ENCODE results near the gene C5orf58. TPM values are rescaled to one million over a fixed set of nuclear protein-coding genes. Genes with fewer than 3 reads are reported as not detected.
"Not testable (repeated sequence)": the region's sequence is repeated elsewhere in the genome, so short reads cannot be mapped to it uniquely, and the experiment has no call there.

The C5orf58 gene
- total RNA-seq, 1 experiment from 2014 or later: not detected

DNA sequence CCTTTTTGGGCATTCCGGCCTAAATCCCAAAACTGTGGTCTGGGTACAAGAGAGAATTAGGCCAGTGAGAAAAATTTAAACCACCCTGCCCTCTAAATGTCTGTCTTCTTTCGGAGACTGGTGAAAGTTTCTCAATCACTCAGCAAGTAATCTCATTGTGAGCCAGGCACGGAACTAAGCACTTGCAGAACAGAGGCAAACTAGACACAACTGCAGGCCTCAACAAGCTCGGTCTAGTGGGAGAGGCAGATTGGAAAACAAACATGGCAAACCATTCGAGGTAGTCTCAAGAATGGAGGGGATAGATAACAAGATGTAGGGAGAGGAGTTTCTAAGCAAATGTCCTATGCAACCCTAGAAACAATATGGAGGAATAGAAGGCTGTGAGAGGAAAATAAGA, 8.9 kb upstream of the C5orf58 start:
- DNase-seq (ENCODE audit: low spot score): no peak

DNA sequence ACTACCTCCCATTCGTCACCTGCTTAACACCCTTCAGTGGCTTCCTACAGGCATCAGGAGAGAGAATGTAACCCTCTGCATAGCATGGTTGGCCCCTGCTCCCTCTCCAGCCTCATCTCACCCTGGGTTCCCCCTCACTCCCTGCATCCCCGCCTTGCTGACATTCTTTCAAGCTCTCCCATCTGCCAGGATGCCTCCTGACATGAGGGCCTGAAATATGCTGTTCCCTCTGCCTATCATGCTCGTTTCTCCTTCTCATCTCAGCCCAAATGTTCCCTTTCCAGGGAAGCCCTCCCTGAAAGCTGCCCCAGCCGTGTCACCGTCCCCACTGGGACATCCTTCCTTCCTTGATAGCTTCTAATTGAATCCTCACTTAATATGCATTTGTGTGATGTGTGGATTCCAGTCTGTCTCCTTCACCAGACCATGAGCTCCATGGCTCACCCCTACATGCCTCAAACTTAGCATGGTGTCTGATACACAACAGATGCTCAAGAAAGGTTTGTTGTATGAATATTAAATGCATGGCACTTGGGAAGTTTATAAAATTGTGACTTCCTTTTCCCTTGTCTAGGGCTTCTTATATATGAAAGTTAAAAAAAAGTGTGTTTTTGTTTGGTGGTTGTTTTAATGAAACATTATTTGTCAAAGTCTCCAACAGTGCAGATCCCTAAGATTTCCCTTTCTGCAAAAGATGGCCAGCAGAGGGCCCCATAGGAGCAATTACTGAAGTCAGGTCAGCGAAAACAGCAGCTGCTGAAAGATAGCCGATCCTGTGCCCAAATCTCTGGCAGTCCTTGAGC, 7.3 kb upstream of the C5orf58 start:
- peak; percentile 64 for DNase-seq (ENCODE audit: low spot score)

DNA sequence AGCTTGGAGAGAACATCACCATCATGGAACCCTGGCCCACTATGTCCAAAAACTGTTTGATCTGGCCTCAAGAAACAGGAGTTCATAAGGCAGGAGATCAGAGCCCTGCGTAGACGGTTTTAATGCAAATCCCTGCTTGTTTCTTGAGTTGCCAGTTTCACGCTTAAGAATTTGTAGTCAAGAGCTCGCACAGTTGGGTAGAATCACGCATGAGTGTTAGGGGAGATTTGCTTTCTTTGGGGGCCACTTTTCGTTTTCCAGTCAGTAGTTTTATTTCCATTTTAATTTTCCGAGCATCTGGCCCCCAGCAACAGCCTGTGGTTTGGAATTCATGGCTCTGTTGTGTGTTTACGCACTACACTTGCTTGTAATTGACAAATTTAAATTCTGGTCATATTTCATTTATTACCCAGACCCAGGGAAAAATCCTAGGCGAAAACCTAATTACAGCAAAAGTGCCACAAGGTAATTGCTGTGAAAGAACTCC, 6.6 kb upstream of the C5orf58 start:
- no peak for DNase-seq (ENCODE audit: low spot score)

DNA sequence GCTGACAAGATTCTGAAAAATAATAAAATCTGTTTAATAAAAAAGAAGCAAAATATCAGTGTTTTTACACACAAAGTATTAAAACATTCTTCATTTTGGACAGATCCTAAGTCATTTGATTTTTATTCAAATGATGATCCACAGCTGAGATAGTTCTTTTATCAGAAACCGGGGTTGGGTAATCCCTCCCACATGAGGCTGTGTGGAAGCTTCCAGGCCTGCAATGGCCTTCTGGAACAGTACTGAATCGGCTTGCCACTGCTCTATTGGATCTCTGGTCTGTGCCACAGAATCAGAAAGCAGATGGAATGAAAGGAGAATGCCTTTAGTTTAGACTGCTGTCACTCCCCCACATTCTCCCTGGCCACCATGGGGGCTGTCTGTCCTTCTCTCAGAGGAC, 6.1 kb upstream of the C5orf58 start:
- DNase-seq (ENCODE audit: low spot score): no peak

DNA sequence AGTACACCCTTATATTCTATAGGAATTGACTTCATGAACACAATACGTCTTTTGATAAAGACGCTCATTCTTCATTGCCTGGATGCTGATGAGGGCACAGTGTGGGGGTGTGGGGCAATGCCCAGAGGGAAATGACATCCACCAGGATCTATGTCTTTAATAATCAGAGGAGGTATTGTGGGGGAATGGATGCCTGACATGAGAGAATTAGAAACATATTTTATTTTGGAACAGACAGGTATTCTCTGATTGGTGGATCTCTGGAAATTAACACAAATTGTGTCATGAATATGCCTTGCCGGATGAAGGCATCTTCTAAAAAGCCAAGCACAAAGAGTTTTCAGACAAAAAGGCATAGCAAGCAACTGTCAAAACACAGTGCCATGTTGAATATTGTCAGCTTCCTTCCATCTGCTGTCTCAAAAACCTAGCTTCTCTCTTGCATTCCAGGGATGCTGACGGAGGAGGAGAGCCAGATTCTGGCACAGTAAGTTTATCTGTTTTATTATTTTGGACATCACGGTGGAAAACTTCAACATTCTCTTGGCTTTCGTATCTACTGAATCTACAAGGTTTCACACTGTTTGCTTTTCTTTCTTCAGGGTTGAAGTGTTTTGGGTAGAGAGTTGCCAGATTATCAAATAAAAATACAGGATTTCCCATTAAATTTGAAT, 3.9 kb upstream of the C5orf58 start:
- no peak for DNase-seq (ENCODE audit: low spot score)

DNA sequence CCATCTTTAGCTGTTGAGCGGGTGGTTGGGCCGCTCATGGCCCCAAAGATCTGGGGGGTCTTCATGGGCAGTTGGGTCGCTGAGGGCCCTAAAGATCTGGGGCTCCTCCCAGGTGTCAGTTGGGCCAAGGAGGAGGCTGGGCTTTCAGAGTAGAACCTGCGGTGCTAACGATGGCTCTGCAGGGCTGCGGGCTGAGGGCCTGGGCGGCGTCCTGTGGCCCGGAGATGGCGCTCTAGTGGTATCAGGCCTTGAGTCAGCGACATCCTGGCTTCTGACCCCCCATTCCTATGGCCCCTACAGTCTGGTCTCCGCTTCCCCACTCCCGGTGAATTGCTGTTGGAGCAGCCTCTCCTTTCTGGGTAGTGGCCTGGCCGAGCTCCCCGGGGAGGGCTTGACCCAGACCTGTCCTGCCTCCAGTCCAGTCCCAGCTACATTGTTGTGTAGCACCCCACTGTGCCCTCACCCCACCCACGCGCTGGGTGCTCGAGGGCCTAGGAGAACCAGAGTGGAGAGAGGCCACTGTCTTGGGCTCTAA, 640 bp downstream of the C5orf58 start:
- DNase-seq (ENCODE audit: low spot score): no peak

DNA sequence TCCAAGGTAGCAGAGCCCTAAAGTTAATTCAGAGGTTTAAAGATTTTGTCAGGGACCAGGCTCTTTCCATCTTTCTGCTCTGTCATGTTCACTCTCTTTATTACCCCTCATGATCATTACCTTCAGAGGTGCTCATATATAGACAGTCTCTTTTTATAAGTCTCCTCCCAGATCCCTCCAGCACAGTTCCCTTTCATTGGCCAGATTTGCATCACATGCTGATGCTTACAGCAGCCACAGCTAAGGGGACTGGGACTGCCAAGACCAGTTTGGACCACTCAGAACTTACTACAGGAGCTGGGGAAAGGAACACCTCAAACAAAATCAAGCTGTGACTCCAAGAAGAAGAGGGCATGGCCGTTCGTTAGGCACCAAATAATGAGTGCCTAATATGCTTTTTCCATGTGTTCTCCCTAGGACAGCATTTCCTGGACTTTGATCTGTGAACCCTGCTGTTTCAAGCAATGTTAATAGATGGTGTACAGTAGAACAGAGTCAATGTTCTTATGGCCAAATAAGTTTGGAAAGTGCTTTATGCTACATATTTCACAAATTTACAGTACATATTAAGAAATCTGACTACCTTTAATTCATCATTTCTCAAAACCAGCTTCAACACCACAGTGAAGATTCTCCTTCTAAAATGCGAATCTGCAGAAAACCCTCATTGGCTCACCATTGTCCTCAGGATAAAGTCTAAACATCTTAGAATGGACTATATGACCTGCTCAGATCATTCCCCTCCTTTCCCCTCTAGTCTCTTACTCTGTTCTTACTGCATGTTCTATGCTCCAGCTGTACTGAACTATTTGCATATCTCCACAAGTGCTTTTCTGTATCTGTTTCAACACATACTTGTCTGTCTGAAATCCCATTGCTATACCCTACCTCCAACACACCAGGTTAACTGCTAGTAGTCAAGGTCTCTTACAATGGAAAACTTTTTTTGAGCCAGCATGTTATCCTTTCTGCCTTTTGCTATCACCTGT, 3.4 kb downstream of the C5orf58 start:
- no peak for DNase-seq (ENCODE audit: low spot score)

DNA sequence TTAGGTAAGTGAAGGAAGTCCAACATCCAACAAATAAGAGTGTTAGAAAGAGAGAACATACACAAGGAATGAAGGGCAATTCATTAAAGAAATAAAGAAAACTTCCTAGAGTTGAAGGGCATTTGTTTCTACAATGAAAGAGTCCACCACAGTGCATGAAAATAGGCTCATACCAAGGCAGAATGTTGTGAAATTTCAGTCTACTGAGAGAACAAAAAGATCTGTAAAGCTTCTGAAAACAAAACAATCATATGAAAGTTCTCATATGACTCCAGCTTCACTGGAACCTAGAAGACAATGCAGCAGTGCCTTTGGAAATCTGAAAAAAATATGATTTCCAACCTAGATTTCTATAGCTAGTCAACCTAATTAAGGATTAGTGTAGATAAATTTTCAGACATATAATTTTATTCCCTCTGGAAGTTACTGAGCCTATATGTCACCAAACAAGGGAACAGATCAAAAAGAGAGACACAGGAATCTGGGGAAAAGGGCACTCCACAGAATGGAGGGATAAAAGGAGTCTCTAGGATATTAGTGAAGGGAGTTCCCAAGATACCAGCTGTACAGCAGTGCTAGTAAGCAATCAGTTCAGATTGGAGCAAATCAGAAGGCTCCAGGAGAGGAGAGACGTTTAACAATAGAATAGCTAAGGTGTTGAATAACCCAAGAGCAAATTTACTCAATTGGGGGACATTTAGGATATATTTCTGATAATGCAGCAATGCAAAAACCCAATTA, 5.8 kb downstream of the C5orf58 start:
- DNase-seq (ENCODE audit: low spot score): no peak

DNA sequence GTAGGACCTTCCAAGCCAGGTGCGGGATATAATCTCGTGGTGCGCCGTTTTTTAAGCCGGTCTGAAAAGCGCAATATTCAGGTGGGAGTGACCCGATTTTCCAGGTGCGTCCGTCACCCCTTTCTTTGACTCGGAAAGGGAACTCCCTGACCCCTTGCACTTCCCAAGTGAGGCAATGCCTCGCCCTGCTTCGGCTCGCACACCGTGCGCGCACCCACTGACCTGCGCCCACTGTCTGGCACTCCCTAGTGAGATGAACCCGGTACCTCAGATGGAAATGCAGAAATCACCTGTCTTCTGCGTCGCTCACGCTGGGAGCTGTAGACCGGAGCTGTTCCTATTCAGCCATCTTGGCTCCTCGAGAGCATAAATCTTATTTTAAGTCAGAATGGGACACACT, 12.7 kb downstream of the C5orf58 start:
- not testable (repeated sequence) for DNase-seq (ENCODE audit: low spot score)

DNA sequence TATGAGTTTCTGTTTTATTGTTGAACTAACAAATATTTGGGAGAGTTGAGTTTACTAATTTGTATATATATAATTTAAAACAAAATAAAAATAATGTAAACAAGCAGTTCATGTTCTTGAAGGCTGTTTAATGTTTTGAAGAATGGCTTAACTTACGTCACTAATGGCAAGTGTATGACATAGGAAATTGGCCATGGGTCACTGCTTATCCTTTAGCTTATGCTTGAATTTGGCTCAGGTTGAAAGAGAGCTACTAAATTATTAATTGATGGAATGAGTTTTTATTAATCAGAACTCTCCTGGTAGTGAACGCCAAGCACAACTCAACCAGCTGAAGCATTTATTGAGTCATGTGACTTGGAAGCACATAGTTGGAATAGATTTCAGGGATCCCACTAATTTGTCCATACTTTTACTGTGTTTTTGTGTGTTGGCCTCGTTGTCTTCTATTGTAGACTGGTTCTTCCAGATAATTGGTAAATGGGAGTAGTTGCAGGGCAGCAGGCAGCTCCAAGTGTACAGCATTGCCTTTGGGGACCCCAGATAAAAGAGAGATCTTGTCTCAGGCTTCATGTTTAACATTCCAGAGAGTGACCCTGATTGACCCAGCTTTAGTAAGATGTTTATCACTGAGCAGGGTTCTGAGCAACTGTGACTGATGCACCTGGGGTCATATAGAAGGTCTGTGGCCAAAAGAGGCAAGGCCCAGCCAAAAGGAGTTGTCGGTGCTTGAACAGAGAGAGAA, 13.5 kb downstream of the C5orf58 start:
- DNase-seq (ENCODE audit: low spot score): no peak

DNA sequence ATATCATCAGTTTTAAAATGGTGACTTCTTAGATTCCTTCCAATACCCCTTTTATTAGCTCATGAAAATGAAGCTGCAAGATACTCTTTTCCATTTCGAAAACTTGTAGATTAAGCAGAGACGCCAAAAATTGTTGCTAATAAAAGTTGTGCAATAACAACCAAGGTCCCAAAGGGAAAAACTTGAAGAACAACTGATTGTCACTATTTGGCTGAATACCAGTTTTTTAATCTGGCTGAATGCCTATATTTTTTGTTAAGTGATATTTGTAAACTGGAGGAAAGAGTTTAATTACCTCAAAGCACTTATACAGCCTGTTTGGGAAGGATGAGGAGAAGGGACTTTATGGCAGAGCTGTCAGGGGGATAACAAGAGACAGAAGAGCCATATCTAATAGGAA, 14.6 kb downstream of the C5orf58 start:
- no peak for DNase-seq (ENCODE audit: low spot score)

DNA sequence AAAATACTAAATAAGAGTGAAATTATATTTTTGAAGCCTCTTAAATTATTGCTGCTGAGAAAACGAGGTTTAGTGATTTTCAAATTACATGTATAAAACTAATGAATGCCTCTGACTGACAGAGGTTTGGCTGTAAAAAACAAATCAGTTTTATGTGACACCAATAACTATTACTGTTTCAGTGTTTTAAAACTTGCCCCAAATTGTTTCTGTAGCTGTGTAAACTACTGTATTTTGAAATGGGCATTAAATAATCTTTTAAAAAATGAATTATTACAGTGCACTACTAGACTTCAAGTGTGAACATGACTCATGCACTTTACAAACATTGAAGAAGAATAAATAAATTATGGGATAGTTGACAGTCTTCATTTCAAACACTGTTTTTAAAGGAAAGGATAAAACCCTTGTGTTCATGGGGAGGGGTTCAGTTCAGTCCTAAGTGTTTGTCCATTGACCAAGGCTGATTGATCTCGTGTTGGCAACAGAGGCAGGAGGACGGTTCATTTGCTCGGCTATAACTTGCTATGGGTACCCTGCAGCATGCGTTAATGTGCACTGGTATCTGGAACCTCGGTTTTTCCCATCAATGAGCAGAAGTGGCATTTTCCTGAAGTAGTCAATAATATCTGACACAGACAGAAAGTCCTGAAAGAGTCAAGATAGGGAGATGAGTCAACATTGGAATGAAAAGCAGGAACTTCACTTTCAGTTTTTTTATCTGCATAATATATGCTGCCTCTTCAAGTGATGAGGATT, 15.6 kb downstream of the C5orf58 start:
- no peak for DNase-seq (ENCODE audit: low spot score)

DNA sequence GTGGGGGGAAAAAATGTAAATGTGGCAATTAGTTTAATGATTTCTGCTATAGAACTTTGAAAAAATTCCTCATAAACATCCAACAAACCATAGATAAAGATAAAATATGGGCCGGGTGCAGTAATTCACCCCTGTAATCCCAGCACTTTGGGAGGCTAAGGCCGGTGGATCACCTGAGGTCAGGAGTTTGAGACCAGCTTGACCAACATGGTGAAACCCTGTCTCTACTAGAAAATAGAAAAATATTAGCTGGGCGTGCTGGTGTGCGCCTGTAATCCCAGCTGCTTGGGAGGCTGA, 16.1 kb downstream of the C5orf58 start:
- DNase-seq (ENCODE audit: low spot score): not testable (repeated sequence)

DNA sequence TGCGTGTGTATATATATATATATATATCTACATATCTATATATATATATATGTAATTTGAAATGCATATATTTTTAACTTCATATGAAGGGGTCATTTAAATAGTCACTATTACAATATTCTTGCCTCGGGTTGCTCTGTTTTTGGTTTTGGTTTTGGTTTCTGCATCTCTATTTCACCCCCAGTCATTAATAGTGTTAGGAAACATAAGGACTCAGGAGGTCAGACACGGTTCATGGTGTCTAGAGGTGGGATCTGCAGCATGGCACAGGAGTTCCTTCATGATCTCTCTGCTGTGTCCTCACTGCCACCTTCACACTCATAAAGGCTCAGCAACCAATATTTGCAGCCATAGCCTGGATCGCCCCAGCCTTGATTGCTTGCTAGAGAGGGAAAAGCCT, 16.6 kb downstream of the C5orf58 start:
- no peak for DNase-seq (ENCODE audit: low spot score)

DNA sequence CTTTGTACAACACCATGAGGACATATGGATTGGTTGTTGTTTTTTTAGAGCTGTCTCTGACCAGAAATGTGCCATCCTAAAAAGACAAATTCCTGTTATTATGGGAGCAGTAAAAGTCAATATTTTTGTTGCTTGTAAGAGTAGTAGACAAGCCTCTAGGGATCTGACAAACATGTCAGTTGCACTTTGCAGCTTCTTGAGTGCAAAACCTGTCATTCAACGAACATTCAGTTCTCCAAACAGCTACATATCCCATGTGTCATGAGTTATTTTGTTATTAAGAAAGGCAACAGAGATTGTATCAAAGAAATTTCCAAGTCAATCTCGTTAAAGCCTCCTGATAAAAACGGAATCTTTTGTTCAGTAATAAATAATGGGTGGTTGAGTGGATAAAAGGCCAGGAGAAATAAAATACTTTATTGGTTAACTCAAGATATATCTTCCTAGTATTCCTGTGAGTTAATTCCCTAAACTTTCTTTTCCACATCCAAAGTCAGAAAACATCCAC, 18.1 kb downstream of the C5orf58 start:
- no peak for DNase-seq (ENCODE audit: low spot score)

DNA sequence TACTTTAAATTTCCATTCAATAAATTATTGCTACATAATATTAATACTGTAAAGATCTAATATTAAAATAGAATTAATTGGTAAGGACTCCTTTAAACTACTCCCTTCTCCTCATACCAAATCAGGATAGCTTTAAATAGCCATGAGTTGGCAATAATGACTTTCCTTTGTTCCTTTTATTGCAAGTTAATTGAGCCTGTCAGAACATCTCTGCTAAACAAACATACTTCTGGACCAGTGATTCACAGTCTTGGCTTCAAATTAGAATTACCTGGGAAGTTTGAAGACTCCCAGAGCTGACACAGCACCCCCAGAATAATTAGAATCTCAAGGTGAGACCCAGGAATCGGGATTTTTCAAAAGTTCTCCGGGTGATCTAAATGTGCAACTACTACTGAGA, 18.7 kb downstream of the C5orf58 start:
- DNase-seq (ENCODE audit: low spot score): no peak

DNA sequence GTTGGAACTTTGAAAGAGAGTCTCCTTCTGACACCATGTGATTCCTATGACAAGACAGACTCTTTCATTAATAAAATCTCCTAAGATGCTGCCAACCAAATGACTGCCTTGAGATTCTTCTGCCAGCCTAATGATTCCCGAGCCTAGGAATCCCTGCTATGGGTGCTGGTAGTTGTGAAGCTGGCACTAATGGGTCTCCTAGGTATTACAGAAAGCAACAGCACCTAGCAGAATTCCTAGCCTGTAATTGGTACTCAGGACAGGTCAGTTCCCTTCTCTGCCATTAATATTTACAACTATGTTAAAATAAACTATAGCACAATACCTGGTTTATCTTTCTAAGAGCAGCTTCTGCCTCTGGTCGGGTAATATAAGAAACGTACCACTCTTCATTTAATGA, 19.3 kb downstream of the C5orf58 start:
- no peak for DNase-seq (ENCODE audit: low spot score)

DNA sequence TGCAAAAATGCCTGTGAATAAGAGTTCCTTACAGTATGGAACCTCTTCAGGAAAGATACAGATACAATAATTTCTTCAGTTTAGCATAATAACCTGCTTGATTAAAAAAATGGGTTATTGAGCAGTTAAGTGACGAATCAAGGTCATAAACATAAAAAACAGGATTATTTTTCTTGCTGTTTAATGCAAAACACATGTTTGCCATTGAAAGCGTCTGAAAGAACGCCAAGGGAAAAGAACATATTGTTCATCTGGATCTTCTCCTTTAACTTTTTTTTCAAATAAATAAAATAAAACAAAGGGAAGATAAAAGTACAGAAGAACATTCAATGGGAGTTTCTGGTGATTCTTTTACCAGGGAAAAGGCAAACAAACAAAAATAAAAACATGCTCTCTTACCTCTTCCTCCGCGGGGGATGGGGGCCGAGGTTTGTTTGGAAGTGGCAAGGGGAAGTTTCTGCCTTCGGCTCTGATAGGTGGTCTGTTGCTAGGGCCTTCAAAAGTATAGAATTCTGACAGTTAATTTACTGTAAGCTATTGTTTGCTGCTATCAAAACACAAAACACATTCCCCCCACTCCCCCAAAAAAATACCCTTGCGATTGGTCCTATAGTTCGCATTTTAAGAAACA, 20.1 kb downstream of the C5orf58 start:
- DNase-seq (ENCODE audit: low spot score): no peak

DNA sequence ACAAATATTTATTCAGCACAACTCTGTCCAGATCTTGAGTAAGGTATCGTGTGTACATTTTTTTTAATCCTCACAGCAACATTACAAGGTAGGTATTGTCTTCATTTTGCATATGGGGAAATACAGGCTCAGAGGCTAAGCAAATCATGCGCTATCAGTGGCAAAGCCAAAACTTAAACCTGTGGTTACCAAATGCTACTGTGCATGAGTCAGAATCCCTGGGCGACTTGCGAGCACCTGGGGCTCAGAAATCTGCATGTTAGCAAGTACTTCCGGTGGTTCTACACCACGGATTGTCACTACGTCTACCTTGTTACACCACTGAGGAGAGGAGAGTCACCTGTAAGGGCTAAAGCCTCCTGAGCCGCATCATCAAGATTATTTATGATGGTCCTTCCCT, 21.3 kb downstream of the C5orf58 start:
- no peak for DNase-seq (ENCODE audit: low spot score)

Measured in HT-29 (cell line).